Ovary (tissue), 3 donors: ENCODE measurements around the gene CAMK2D.

ENCODE experiments used
- CTCF ChIP-seq, 3 donors: fragments of 450-650 bp in 2 of 3; fragments of 200-600 bp in 1 of 3; IDR thresholded peaks; one replicate each; pipeline versions ENCODE4 v1.5.1 to v1.8.0; 2016 to 2022; ENCODE audit warnings: antibody characterized with exemption in 3 of 3, mild to moderate bottlenecking in 1 of 3
- EP300 ChIP-seq: sonication (generic); formaldehyde crosslinking; IDR thresholded peaks from one replicate; pipeline ENCODE4 v1.6.1; 2017; ENCODE audit warnings: antibody characterized with exemption
- POLR2A ChIP-seq: fragments of 450-650 bp; IDR thresholded peaks from one replicate; pipeline ENCODE4 v1.6.1; 2017; ENCODE audit warnings: antibody characterized with exemption, mild to moderate bottlenecking, moderate library complexity
- donor health status: DM: no; HTN: no; CAD: no.

DNA sequence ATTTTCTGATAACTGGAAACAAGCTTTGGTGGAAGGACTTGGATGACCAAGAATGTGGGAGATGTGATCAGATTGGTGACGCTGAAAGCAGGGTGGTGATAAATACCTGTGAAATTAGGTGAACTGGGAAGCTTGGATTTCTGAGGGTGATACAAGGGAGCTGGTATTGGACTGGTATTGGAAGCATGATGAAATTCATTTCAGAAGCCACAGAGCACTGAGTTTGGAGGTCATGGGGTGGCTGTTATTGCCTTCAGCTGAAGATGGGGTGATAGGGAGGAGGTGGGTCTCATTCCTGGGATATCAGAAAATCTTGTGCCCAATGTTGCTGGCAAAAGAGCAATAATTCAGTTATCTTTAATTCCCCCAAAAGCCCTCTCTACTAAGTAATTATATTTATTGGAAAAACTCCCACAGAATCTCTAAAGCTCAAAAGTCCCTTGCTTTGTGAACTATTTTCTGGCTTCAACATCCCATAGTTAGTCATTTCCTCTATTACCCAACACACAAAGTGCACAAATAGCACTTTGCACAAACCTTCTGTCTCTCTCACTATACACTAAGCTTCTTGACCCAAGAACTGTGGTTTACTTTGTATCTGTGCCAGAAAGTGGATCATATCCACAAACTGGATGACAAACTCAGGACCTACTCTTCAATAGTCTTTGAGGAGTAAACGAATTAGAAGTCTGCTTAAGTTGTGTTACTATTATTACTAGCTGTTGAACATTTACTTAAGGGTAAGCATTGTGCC is 23.1 kb upstream of the CAMK2D start:
- TF ChIP-seq CTCF (IDR thresholded peaks at IDR 0.05): no peak
- no peak for TF ChIP-seq EP300
- TF ChIP-seq POLR2A: no peak
